SK-N-SH (cell line): Measurements from ENCODE around the gene PHLDB2. TPM values are rescaled to one million over a fixed set of nuclear protein-coding genes. Genes with fewer than 3 reads are reported as not detected.

Experiments
- CTCF ChIA-PET: fragments of 300-600, 350-600 bp; formaldehyde crosslinking; extraction: SDS; loops from one replicate; lab custom pipeline; 2021; lab: Yijun Ruan, JAX
- POLR2A ChIA-PET: fragments of 350-600 bp; sonication (Branson Sonifier 250); formaldehyde crosslinking; extraction: SDS; loops from one replicate; lab custom pipeline; 2020; ENCODE audit warnings: antibody characterized with exemption, inconsistent platforms; lab: Yijun Ruan, JAX
- DNase-seq: peaks from one replicate; pipeline ENCODE4 v3.0.0; 2012
- H2AFZ ChIP-seq: fragments of 200-600 bp; sonication (generic); 2 replicates; pipeline ENCODE4 v1.8.1; 2016; ENCODE audit warnings: antibody characterized with exemption, mild to moderate bottlenecking, low read depth
- H3F3A ChIP-seq: fragments of 200-600 bp; sonication (generic); replicated peaks from 2 replicates; pipeline ENCODE3; 2016; ENCODE audit warnings: antibody characterized with exemption, mild to moderate bottlenecking; ENCODE audit not compliant: insufficient read depth
- H3K27ac ChIP-seq, 2 experiments: fragments of 200-500 bp in 1 of 2; fragments of 200-600 bp in 1 of 2; sonication (Bioruptor generic) in 1 of 2; sonication (generic), shearing (Covaris generic) in 1 of 2; 2 replicates each; pipeline versions ENCODE4 v1.5.1 to v1.6.1; 2014 to 2016; ENCODE audit warnings: low read depth in 2 of 2, inconsistent platforms in 1 of 2, low read length in 1 of 2, mild to moderate bottlenecking in 1 of 2, mixed read lengths in 1 of 2
- H3K27me3 ChIP-seq: fragments of 200-600 bp; sonication (generic), shearing (Covaris generic); 2 replicates; pipeline ENCODE4 v1.6.1; 2016; ENCODE audit warnings: mixed run types; ENCODE audit not compliant: insufficient read depth
- H3K36me3 ChIP-seq, 2 experiments: fragments of 200-500 bp in 1 of 2; fragments of 200-600 bp in 1 of 2; sonication (Bioruptor generic) in 1 of 2; sonication (generic) in 1 of 2; replicated peaks in 1 of 2; 2 replicates each; pipeline versions ENCODE3 to v1.5.1; 2014 to 2016; ENCODE audit warnings: low read length in 1 of 2, mild to moderate bottlenecking in 1 of 2; ENCODE audit not compliant: insufficient read depth in 2 of 2, control insufficient read depth in 1 of 2
- H3K4me1 ChIP-seq, 2 experiments: fragments of 200-500 bp in 1 of 2; fragments of 200-600 bp in 1 of 2; sonication (Bioruptor generic) in 1 of 2; sonication (generic), shearing (Covaris generic) in 1 of 2; 2 replicates each; pipeline versions ENCODE4 v1.5.1 to v1.6.1; 2014 to 2016; ENCODE audit warnings: low read depth in 1 of 2, low read length in 1 of 2, mixed run types in 1 of 2; ENCODE audit not compliant: insufficient read depth in 2 of 2, control insufficient read depth in 1 of 2
- H3K4me2 ChIP-seq: fragments of 200-600 bp; sonication (generic), shearing (Covaris generic); 2 replicates; pipeline ENCODE4 v1.6.1; 2017; ENCODE audit warnings: mixed run types
- H3K4me3 ChIP-seq, 2 experiments: fragments of 200-500 bp in 1 of 2; fragments of 200-600 bp in 1 of 2; sonication (Bioruptor generic) in 1 of 2; sonication (generic), shearing (Covaris generic) in 1 of 2; 2 replicates each; pipeline versions ENCODE4 v1.5.1 to v1.8.1; 2014 to 2016; ENCODE audit warnings: low read depth in 2 of 2, inconsistent platforms in 1 of 2, low read length in 1 of 2, mild to moderate bottlenecking in 1 of 2, mixed read lengths in 1 of 2, moderate library complexity in 1 of 2
- H3K79me2 ChIP-seq: fragments of 200-600 bp; sonication (generic); 2 replicates; pipeline ENCODE4 v1.8.1; 2017; ENCODE audit warnings: mild to moderate bottlenecking; ENCODE audit not compliant: insufficient read depth
- H3K9ac ChIP-seq: fragments of 200-600 bp; sonication (generic); 2 replicates; pipeline ENCODE4 v1.6.1; 2017; ENCODE audit warnings: mixed run types
- H3K9me2 ChIP-seq: fragments of 200-600 bp; sonication (generic); 2 replicates; pipeline ENCODE4 v1.6.1; 2017; ENCODE audit warnings: mixed run types
- H3K9me3 ChIP-seq: fragments of 200-600 bp; sonication (generic); 2 replicates; pipeline ENCODE4 v1.6.1; 2017; ENCODE audit warnings: mixed run types, mild to moderate bottlenecking, moderate library complexity
- H4K20me1 ChIP-seq: fragments of 200-600 bp; sonication (generic); 2 replicates; pipeline ENCODE4 v1.6.1; 2017; ENCODE audit warnings: mild to moderate bottlenecking, mixed run types; ENCODE audit not compliant: insufficient read depth
- EP300 ChIP-seq, 2 experiments: IDR thresholded peaks; 2 replicates each; pipeline versions ENCODE4 v1.4.0 to v1.6.1; 2012; ENCODE audit warnings: borderline replicate concordance in 1 of 2, low read depth in 1 of 2, low read length in 1 of 2
- EZH2phosphoT487 ChIP-seq: fragments of 200-600 bp; sonication (generic); IDR thresholded peaks from 2 replicates; pipeline ENCODE4 v1.6.1; 2017; ENCODE audit warnings: low read depth, mixed run types, mild to moderate bottlenecking, antibody characterized with exemption, moderate library complexity, borderline replicate concordance
- FOXM1 ChIP-seq: IDR thresholded peaks from 2 replicates; pipeline ENCODE4 v1.4.0; 2012; ENCODE audit warnings: low read depth, mild to moderate bottlenecking
- GABPA ChIP-seq: IDR thresholded peaks from 2 replicates; pipeline ENCODE4 v1.4.0; 2012; ENCODE audit warnings: low read depth, mild to moderate bottlenecking
- NFIC ChIP-seq: IDR thresholded peaks from 2 replicates; pipeline ENCODE4 v1.4.0; 2012; ENCODE audit warnings: borderline replicate concordance
- NRF1 ChIP-seq: IDR thresholded peaks from 2 replicates; pipeline ENCODE4 v1.6.1; 2012; ENCODE audit warnings: low read depth, mild to moderate bottlenecking, low read length
- PBX3 ChIP-seq: IDR thresholded peaks from 2 replicates; pipeline ENCODE4; 2012
- POLR2AphosphoS5 ChIP-seq: IDR thresholded peaks from 2 replicates; pipeline ENCODE4 v1.6.1; 2012; ENCODE audit warnings: low read depth, low read length
- RAD21 ChIP-seq: IDR thresholded peaks from 2 replicates; pipeline ENCODE4 v1.6.1; 2012; ENCODE audit warnings: mild to moderate bottlenecking, low read length
- RCOR1 ChIP-seq: fragments of 150-350 bp; IDR thresholded peaks from 2 replicates; pipeline ENCODE4 v1.6.1; 2017; ENCODE audit warnings: antibody characterized with exemption, low read length
- REST ChIP-seq: IDR thresholded peaks from 2 replicates; pipeline ENCODE4 v1.6.1; 2012; ENCODE audit warnings: mild to moderate bottlenecking, low read depth, low read length, moderate library complexity
- RFX5 ChIP-seq: IDR thresholded peaks from 2 replicates; pipeline ENCODE4 v1.6.1; 2012; ENCODE audit warnings: mild to moderate bottlenecking, improper control_type of control experiment, low read length
- SIN3A ChIP-seq: IDR thresholded peaks from 2 replicates; pipeline ENCODE4 v1.6.1; 2012; ENCODE audit warnings: low read depth, mild to moderate bottlenecking, low read length, moderate library complexity, borderline replicate concordance
- TCF12 ChIP-seq: IDR thresholded peaks from 2 replicates; pipeline ENCODE4 v1.4.0; 2012
- USF1 ChIP-seq: IDR thresholded peaks from 2 replicates; pipeline ENCODE4 v1.4.0; 2012; ENCODE audit warnings: low read depth, borderline replicate concordance
- YY1 ChIP-seq: IDR thresholded peaks from 2 replicates; pipeline ENCODE4 v1.4.0; 2012; ENCODE audit warnings: low read depth, mild to moderate bottlenecking
- WGBS: methylation state at CpG from one replicate; pipeline ENCODE4 v1.1.6; 2017; ENCODE audit warnings: low lambda C conversion rate; 5-methylcytosine and 5-hydroxymethylcytosine counted together
- polyA plus RNA-seq, 3 experiments: library from polyadenylated mRNA; depleted of rRNA; stranded (reverse); fragments of >200 nt; gene quantifications; 2 replicates each; pipeline ENCODE4 v1.2.3, GENCODE V29; 2012

PHLDB2 gene
- polyA plus RNA-seq, 1 of the 3 experiments (the other 2 are of a cell fraction), result 18.0 TPM

GRCh38 chr3:112004187-112004586, 145.1 kb downstream of the PHLDB2 start:
- ChIA-PET POLR2A (interaction anchor here (1.3 kb wide), 1 partner anchor 9 kb away, joined by 3 read pairs; no protein-coding TSS in a partner anchor), CTCF (interaction anchor here (0.7 to 14.5 kb wide), 5 partner anchors 10 to 321 kb away, joined by 3 to 165 read pairs (median 3); no protein-coding TSS in a partner anchor)
- Histone ChIP-seq H3K36me3 (peaks cover 0 to 11% of the 10 kb centered on the region in 2 experiments), H3K4me1 (peaks cover 23 to 35% of the 10 kb centered on the region in 2 experiments; a peak in 3 of 4 replicates), H3K79me2 (no peaks in the 10 kb centered on the region), H2AFZ (no peak overlapping the region), H3K27me3 (no peaks in the 10 kb centered on the region), H3K4me3 (no peak overlapping the region), H3K27ac (no peak overlapping the region), H3K4me2 (no peak overlapping the region), H3K9ac (no peak overlapping the region), H4K20me1 (no peaks in the 10 kb centered on the region), H3K9me3 (no peaks in the 10 kb centered on the region), H3K9me2 (no peaks in the 10 kb centered on the region), H3F3A (no peaks in the 10 kb centered on the region)
- WGBS, result 70% methylated on average over 2 of the region's 2 CpGs
- no peak for TF ChIP-seq GABPA
- TF ChIP-seq RAD21, result no peak
- no peak for TF ChIP-seq TCF12
- DNase-seq, result no peak

GRCh38 chr3:112004669-112005068, 145.6 kb downstream of the PHLDB2 start:
- ChIA-PET POLR2A (no interaction called here), CTCF (interaction anchor here (9.5 to 14.5 kb wide), 2 partner anchors 10 to 14 kb away, joined by 66 to 165 read pairs; no protein-coding TSS in a partner anchor)
- WGBS, result 88% methylated on average over 2 of the region's 2 CpGs
- Histone ChIP-seq H3K4me3 (no peak overlapping the region), H3K9me3 (no peaks in the 10 kb centered on the region), H4K20me1 (no peaks in the 10 kb centered on the region), H2AFZ (no peak overlapping the region), H3K36me3 (peaks cover 0 to 14% of the 10 kb centered on the region in 2 experiments), H3K4me2 (no peak overlapping the region), H3K9ac (no peak overlapping the region), H3K9me2 (no peaks in the 10 kb centered on the region), H3K79me2 (no peaks in the 10 kb centered on the region), H3K27ac (no peak overlapping the region), H3F3A (no peaks in the 10 kb centered on the region), H3K4me1 (peaks cover 23 to 35% of the 10 kb centered on the region in 2 experiments; a peak in 3 of 4 replicates), H3K27me3 (no peaks in the 10 kb centered on the region)
- DNase-seq, result no peak
- TF ChIP-seq USF1 (no peak), NFIC (no peak), SIN3A (no peak), RFX5 (no peak), EP300 (IDR thresholded peaks at IDR 0.05; ENCODE audit: borderline replicate concordance in 1 of 2, low read depth in 1 of 2, low read length in 1 of 2) (no peak), EZH2phosphoT487 (no peak), RCOR1 (no peak), FOXM1 (no peak), PBX3 (no peak), REST (no peak), YY1 (no peak), NRF1 (no peak), GABPA (no peak), POLR2AphosphoS5 (no peak)
